ENCODE data around the gene CALN1.

CALN1 gene

DNA sequence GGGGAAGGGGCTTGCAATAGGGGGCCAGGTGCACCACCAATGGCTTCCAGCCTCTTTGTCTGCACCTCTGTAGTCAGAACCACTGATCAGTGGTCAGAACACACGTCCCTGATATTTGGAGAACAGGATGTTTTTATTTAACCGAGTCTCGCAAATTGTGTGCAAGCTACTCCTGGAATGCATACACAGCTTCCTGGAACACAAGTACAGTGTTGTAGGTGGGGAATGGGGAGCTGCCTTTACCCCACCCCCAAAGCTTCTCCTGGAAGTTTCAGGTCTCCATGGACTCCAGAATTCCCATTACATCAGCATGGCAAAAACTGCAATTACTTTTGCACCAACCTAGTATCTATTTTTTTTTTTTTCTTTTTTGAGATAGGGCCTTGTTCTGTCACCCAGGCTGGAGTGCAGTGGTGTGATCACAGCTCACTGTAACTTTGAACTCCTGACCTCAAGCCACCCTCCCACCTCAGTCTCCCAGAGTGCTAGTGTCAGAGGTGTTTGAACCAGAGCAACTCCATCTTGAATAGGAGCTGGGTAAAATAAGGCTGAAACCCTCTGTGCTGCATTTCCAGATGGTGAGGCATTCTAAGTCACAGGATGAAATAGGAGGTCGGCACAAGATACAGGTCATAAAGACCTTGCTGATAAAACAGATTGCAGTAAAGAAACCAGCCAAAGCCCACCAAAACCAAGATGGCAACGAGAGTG is 374.0 kb downstream of the CALN1 start:
- DNase-seq (ENCODE audit: low read depth in 2 of 2), result no peak

DNA sequence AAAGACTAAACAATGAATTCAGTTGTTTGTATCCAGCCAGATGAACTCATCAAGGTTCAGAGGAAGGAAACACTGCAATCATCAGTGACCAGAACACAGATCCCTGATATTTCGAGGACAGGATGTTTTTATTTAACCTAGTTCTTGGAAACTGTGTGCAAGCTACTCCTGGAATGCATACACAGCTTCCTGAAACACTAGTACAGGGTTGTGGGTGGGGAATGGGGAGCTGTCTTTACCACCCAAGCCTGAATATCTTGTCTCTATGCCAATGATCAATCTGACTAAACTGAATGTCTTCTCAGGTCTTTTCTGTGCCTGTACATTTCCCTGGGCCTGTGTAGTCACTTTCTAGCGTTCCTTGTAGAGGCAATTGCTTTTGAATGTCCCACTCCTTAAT is 374.6 kb downstream of the CALN1 start:
- no peak for DNase-seq (ENCODE audit: low read depth in 2 of 2)

DNA sequence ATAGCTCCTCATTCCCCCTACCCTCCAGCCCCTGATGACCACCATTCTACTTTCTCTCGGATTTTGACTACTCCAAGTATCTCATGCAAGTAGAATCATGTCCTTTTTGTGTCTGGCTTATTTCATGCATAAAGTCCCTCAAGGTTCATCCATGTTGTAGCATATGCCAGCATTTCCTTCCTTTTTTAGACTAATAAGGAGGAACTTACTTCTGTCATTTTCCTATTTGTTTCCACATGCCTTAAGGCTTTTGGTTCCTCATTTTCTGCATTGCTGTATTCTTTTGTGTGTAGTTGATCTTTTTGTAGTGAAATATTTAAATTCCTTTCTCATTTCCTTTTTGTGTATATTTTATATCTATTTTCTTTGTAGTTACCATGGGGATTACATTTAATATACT is 376.9 kb downstream of the CALN1 start:
- DNase-seq (ENCODE audit: low read depth in 2 of 2), result no peak

DNA sequence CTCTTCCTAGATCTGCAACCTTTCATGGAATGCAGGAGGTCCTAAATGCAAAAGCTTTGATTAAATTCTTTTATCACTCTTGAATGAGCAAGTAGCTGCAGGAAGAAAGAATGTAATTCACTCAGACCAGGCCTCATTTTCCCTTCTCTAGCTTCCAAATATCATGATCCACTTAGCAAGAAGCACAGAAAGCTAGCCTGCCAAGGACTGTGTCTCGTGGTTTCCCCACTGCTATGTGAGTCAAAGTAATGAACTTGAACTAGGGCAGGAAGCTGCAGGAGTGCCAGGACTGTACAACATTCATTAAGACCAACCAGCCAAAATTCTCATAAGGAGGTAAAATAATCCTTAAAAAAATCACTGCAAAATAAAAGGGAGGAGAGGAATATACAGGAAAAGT is 379.2 kb downstream of the CALN1 start:
- DNase-seq (ENCODE audit: low read depth in 2 of 2), result no peak

DNA sequence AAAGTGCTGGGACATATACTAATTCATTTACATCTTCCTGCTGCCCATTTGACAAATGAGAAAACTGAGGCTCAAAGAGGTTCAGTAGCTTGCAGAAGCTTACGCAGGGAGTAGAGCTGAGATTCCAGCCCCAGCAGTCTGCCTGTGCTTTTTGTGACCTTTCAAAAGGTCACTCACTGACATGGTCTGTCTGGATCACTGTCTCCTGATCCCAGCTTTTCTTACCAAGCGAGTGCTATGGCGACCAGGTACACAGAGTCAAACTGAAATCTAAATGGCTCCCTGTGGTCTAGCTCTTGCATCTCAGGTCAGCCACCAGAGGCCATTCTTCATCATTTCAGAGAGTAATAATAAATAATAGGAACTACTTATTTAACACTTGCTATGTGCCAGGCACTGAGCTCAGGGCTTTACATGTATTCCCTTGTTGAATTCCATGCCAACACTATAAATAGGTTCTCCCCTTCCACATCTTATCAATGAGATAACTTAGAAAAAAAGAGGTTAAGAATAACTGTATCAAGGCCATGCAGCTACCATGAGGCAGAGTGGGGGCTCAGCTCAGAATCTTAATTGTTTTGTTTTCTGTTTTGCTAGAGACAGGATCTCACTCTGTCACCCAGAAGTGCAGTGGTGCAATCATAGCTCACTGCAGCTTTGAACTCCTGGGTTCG is 381.0 kb downstream of the CALN1 start:
- DNase-seq (ENCODE audit: low read depth in 2 of 2), result no peak

DNA sequence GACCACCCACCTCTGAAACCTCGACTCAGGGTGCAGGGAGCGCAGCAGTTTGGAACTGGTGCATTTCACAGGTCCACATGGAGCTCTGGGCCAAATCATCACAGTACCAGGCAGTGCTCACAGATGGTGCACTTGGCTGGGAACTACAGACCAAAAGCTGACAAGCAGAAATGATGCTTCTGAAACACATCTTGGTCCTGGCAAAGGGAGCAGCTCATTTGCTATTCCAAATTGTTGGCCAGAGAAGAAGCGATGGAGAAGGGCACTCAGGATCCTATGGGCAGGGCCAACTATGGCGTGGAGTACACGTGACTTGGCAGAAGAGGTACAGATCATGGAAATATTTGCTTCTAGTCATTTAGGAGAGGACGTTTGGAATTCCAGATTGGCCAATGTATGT is 383.9 kb downstream of the CALN1 start:
- DNase-seq (ENCODE audit: low read depth in 2 of 2), result no peak

DNA sequence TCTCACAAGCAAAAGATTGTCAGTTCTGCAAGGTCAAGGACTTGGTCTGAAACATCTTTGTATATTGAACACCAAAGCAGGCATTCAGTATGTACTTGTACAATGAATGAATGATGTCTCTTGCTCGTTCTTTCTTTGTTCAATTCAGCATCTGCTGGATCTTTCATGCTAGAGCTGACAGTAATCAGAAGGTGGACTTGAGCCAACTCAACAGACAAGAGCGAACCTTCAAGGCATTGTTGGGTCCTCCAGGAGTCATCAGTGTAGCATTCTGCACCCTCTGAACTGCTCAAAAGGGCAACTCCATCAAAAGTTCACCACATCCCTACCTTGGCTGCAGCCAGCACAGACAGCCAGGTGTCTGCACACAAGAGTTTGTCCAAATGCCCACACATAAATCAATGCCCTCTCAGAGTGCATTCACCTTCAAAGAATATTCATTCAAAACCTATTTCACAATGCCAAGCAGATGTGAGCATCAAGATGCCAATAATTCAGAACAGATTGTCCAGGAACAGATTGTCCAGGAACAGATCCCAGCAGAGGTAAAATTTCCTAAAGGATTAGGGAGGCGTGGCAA is 386.7 kb downstream of the CALN1 start:
- DNase-seq (ENCODE audit: low read depth in 2 of 2), result no peak

DNA sequence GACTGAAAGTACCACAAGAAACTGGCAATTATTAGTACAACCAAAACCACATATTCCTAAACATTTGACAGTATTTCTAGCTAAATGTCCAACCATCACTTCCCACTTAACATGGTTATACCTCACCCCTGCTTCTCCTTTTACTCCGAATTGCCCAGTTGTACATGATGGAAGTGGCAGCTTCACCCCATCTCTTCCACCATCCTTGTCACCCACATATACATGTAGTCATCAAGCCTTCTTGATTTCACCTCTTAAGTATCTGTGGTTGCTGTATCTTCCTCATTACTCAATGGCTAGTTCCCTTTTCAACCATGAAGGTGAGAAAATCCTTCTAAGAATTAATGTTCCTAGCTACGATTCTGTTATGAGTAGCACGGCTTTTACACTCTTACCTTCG is 388.2 kb downstream of the CALN1 start:
- DNase-seq (ENCODE audit: low read depth in 2 of 2), result no peak

DNA sequence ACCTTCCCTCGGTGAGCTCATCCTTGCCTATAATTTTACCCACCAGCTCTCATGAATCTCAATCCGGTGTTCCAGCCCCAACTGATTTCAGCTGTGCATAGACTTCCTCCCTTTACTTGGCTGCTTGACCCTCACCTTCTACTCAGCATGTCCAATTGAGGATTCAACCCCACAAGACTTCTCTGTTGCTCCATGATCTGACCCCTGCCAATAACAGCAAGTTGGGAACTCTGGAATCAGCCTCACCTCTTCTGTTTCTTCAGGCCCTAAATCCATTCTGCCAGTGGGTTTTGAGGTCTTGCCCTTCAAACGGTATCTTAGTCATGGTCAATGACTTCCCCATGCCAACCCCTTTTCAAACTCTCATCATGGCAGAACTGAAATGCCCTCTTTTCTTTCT is 390.4 kb downstream of the CALN1 start:
- no peak for DNase-seq (ENCODE audit: low read depth in 2 of 2)

DNA sequence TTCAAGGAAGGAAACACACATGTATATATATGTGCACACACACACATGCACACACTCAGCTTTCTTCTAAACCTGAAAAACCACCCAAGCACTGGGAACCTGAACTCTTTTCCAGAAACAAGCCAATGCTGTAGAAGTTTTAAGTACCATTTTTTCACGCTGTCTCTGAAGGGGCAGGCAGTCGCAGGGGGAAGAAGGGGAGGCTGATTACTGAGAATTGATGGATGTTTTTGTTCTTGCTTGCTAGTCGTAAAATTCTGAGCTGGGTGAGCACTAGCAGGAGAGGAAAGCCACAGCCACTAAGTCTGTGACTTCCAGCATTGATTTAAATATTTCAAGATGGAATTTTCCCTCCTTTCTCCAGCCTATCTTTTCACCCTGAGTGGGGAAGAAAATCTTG is 391.8 kb downstream of the CALN1 start:
- DNase-seq (ENCODE audit: low read depth in 2 of 2), result no peak

DNA sequence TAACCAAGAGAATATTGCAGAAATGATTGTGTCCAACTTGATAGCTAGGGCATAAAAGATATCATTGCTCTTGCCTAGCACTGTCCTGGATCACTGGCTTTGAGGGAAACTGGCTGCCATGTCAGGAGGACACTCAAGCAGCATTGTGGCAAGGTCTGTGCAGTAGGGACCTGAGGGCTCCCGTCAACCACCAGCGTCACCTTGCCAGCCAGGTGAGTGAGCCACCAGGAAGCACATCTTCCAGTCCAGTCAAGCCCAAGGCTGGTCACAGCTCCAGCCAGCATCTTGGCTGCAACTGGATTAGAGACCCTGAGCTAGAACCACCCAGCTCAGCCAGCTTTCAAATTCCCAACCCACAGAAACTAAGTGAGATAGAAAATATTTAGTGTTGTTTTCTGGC is 392.7 kb downstream of the CALN1 start:
- DNase-seq (ENCODE audit: low read depth in 2 of 2), result no peak

DNA sequence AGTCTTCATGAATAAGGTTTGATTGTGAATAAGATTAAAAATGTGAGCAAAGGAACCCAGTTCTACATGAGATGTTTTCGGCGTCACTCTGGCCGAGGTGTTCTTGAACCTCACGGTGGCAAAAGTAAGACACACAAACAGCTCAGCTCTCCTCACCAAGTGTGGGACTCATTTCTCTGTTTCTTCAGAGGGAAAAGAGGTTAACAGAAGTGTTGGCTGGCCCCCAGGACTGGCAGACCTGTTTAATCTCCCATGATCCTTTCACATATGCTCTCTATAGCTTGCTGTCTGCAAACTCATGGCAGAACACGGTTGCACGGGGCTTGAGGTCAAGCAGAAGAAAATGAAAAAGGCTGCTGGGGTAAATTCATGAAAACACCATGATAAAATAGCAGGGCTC is 394.4 kb downstream of the CALN1 start:
- no peak for DNase-seq (ENCODE audit: low read depth in 2 of 2)

DNA sequence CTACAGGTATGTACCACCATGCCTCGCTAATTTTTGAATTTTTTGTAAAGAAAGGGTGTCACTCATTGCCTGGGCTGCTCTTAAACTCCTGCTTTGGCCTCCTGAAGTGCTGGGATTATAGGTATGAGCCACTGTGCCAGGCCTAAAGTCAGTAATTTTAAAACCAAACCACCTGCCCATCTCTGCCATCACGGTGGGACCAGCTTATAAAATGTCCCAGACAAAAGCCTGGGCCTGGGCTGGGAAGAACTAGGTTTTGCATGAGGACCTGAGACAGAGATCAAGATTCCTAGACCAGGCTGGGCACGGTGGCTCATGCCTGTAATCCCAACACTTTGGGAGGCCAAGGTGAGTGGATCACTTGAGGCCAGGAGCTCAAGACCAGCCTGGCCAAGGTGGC is 395.6 kb downstream of the CALN1 start:
- DNase-seq (ENCODE audit: low read depth in 2 of 2), result no peak

DNA sequence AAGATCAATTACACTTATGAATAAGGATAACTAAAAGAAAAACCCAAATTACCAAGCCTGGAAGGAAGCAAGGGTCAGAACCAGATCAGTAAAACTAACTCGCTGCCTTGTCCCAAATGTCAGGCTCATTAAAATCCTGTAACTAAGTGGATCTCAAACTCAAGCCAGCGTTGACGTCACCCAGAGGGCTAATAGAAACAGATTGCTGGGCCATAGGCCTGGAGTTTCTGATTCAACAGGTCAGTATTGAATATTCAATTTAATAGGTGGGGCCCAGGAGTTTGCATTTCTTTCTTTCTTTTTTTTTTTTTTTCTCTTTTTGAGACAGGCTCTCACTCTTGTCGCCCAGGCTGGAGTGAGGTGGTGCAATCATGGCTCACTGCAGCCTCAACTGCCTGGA is 397.0 kb downstream of the CALN1 start:
- DNase-seq (ENCODE audit: low read depth in 2 of 2), result no peak

DNA sequence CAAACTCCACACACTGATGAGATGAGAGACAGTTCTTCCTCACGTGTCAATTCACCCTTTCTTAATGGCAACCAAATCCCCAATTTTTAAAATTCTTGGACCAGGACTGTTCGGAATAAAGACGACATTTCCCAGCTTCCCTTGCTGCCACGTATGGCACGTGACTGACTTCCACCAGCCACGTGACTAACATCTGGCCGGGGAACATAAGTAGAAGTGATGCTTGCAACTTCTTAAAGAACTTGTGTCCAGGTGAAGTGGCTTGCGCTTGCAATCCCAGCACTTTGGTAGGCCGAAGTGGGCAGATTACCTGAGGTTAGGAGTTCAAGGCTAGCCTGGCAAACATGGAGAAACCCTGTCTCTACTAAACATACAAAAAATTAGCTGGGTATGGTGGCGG is 405.1 kb downstream of the CALN1 start:
- no peak for DNase-seq (ENCODE audit: low read depth in 2 of 2)

DNA sequence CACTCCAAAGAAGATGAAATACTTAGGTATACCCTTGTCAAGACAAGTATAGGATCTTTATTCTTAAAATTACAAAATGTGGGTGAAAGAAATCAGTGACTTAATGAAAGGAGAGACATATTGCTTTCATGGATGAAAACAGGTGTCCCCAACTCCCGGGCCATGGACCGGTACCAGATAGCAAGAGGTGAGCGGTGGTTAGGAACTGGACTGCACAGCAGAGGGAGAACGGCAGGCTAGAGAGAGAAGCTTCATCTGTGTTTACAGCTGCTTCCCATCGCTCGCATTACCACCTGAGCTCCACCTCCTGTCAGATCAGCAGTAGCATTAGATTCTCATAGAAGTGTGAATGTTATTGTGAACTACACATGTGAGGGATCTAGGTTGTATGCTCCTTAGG is 408.9 kb downstream of the CALN1 start:
- no peak for DNase-seq (ENCODE audit: low read depth in 2 of 2)

DNA sequence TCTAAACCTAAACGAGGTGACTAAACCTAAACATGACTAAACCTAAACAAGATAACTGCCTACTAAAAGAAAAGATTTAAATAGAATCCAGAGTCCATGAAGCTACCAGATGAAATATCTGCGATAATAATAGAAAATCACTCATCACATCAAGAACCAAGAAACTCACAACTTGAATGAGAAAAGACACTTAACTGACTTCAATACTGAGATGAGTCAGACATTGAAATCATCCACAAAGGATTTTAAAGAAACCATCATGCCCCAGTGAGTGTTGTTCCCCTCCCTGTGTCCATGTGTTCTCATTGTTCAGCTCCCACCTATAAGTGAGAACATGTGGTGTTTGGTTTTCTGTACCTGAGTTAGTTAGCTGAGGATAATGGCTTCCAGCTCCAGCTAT is 416.0 kb downstream of the CALN1 start:
- no peak for DNase-seq (ENCODE audit: low read depth in 2 of 2)

DNA sequence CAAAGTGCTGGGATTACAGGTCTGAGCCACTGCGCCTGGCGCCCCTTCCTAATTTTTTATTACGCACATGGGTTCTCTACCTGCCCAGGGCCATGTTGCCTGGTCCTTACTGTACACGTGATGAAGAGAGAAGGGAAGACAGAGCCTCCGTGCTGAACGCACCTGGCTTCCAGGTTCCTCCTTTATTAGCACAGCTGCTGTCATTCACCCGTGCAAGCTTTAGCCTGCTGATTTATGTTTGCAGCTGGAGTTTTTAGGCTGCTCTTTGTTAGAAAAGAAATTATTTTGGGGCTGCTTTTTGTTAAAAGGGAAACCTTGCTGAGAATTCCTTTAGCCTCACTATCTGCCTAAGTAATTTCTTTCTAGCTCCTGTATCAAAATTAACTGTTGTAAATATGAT is 417.0 kb downstream of the CALN1 start:
- no peak for DNase-seq (ENCODE audit: low read depth in 2 of 2)

DNA sequence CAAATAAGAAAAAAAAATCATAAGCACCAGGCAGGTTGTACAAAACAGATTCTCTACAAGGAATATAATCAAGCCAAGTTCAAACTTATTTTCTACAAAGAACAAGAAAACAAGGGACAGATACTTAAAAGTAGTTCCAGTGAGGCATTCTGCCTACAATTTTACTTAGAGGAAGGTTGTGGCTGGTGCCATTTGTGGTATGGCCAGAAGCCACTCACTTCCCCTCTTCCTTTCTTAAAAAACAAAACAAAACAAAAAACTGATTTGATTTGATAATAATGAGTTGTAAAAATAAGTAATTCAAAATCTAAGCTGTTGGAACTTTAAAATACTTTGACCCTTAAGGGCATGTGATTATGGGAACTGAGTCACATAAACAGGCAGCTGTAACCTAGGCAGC is 420.6 kb downstream of the CALN1 start:
- no peak for DNase-seq (ENCODE audit: low read depth in 2 of 2)

DNA sequence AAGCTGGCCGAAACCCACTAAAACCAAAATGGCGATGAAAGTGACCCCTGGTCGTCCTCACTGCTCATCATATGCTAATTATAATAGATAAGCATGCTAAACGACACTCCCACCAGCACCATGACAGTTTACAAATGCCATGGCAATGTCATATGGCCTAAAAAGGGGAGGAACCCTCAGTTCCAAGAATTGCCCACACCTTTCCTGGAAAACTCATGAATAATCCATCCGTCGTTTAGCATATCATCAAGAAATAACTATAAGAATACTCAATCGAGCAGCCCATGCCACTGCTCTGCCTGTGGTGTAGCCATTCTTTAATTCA is 422.0 kb downstream of the CALN1 start:
- no peak for DNase-seq (ENCODE audit: low read depth in 2 of 2)

DNA sequence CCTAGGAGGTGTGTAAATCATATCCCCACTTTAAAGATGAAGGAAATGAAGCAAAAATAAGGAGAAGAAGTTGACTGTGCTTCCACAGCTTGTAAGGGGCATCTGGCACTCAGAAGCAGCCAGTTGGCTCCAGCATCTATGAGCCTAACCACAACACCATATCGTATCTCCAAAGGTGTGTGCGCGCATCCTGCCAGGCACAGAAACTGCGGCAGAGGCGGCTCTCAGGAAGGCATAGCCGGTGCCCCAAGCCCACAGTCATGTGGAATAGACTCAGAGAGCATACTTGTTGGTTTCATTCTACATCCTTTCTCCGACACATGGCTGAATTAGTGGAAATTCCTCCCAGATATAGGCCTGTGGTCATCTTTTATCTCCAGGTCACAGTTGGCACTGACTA is 423.9 kb downstream of the CALN1 start:
- DNase-seq (ENCODE audit: low read depth in 2 of 2), result no peak

DNA sequence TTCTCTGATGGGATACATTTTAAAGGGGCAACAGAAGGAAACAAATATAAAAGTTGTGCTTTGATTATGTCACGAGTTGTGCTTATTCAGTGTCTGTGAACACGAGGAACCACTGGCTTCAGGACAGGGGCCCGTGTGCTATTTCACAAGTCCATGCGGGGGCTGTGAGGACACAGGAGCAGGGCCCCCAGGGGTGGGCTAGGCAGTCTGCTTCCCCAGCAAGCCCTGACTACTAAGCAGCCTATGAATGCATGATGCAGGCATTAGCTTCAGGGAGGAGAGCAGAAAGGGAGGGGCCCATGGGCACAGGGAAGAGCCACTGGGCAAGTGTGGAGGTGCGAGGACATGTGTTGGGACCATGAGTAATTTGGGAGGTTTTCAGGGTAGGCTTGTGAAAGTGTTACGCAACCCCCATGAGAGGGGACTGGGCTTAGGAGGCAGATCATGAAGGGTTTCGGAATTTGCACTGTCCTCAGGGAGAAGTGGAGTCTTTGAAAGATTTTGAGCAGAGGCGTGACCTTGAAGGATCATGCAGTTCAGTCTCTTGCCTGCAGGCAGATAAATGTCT is 424.9 kb downstream of the CALN1 start:
- no peak for DNase-seq (ENCODE audit: low read depth in 2 of 2)

DNA sequence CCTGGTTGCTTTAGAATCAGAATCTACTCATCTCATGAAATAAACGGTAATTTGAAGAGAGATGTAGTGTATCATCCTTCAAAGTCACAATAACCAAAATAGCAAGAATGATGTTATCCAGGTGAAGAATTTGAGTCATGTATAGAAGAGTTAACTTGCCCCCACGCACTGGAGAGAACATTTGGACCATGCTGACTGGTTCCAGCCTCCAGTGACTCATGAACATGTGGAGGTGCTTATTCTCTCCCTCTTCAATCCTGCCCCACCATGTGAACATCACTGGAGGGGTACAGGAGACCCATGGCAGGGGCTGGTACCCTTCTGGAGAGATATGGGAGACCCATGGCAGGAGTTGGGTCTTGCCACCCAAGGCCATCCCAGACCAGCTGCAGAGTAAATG is 427.8 kb downstream of the CALN1 start:
- no peak for DNase-seq (ENCODE audit: low read depth in 2 of 2)
